Measurements from ENCODE around the gene SCUBE2. TPM values are rescaled to one million over a fixed set of nuclear protein-coding genes. Genes with fewer than 3 reads are reported as not detected.

The SCUBE2 gene
- total RNA-seq, 2 donors from 2014 or later = 69.8 to 149 TPM

DNA sequence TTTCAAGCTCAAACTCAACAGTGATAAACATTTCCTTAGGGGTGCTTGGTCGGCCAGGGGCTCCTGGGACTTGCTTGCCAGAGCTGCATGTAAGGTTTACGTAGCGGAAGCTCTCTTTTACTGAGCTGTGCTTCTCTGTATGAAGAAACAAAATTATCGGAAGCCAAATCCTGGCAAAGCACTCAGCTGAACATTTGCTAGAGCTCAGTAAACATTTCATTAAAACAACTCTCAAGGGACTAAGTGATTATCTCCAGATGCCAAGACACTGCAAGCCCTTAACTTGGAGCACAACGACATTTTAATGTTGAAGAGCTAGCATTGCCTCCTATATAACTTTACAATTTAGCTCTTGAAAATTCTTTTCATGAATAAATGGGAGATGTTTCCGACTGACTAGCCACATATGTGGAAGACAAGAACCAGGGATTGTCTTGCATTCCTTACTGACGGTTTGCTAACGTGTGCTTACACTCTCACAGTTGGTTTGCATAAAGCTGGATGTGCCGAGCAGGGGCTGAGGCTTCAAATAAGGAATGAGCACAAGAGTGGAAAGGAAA is 43.4 kb downstream of the SCUBE2 start:
- no peak for DNase-seq (ENCODE audit: low spot score)
- no peaks in the 10 kb centered on the region for H3K36me3 ChIP-seq
- H3K27me3 ChIP-seq (replicated peaks; ENCODE audit: insufficient read depth) = peaks cover 2% of the 10 kb centered on the region
- WGBS = 11% methylated on average over 9 of the region's 9 CpGs
- TF ChIP-seq CTCF (IDR thresholded peaks at IDR 0.05) (no peak), POLR2AphosphoS5 (IDR thresholded peaks at IDR 0.05) (peak; percentile 7), POLR2A (IDR thresholded peaks at IDR 0.05) (no peak)
- H3K9me3 ChIP-seq = no peaks in the 10 kb centered on the region
- peak overlapping the region in 1 of 2 donors; percentile 4 for H3K27ac ChIP-seq
- H3K4me3 ChIP-seq = no peak overlapping the region
- H3K4me1 ChIP-seq (replicated peaks) = no peaks in the 10 kb centered on the region
- intact Hi-C loops (cut with DNase I) = no loop called here

DNA sequence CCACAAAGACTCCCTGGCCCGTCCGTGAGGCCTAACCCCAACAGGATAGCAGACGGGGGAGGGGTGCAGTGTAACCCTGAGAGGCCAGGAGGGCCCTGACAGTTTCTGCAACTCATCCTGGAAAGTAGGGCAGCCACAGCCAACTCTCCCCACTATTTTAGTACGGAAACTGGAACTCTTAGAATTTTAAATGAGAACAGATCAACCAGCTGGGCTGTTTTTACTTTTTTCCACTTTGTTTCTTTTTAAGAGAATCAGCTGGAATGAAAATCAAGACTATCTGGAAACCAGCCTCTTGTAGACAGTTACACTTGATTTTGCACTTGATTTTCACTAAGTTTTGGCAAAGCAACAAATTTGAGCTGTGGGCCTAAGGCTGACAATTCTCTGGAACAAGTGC is 44.9 kb downstream of the SCUBE2 start:
- 82% methylated on average over 4 of the region's 4 CpGs for WGBS
- no peak for DNase-seq (ENCODE audit: low spot score)
- no peak overlapping the region for H3K4me3 ChIP-seq

GRCh38 chr11:9042488-9042887 is 48.9 kb downstream of the SCUBE2 start:
- intact Hi-C loops (cut with DNase I) = no loop called here
- Histone ChIP-seq H3K4me3 (no peak overlapping the region), H3K27ac (no peak overlapping the region), H3K36me3 (no peaks in the 10 kb centered on the region), H3K9me3 (no peaks in the 10 kb centered on the region), H3K4me1 (replicated peaks) (no peaks in the 10 kb centered on the region), H3K27me3 (replicated peaks; ENCODE audit: insufficient read depth) (peaks cover 3% of the 10 kb centered on the region)
- no peak for TF ChIP-seq POLR2A (IDR thresholded peaks at IDR 0.05)
- no peak for TF ChIP-seq POLR2AphosphoS5 (IDR thresholded peaks at IDR 0.05)
- TF ChIP-seq CTCF (IDR thresholded peaks at IDR 0.05) = no peak
- no peak for DNase-seq (ENCODE audit: low spot score)
- WGBS = 75% methylated on average over 1 of the region's 1 CpG

More for the DNA sequence above, 44.9 kb downstream of the SCUBE2 start:
- no peaks in the 10 kb centered on the region for H3K36me3 ChIP-seq
- no peaks in the 10 kb centered on the region for H3K9me3 ChIP-seq
- peaks cover 5% of the 10 kb centered on the region for H3K27me3 ChIP-seq (replicated peaks; ENCODE audit: insufficient read depth)
- no peak overlapping the region for H3K27ac ChIP-seq
- TF ChIP-seq POLR2A (IDR thresholded peaks at IDR 0.05) (no peak), POLR2AphosphoS5 (IDR thresholded peaks at IDR 0.05) (no peak), CTCF (IDR thresholded peaks at IDR 0.05) (no peak)
- intact Hi-C loops (cut with DNase I) = no loop called here
- no peaks in the 10 kb centered on the region for H3K4me1 ChIP-seq (replicated peaks)

DNA sequence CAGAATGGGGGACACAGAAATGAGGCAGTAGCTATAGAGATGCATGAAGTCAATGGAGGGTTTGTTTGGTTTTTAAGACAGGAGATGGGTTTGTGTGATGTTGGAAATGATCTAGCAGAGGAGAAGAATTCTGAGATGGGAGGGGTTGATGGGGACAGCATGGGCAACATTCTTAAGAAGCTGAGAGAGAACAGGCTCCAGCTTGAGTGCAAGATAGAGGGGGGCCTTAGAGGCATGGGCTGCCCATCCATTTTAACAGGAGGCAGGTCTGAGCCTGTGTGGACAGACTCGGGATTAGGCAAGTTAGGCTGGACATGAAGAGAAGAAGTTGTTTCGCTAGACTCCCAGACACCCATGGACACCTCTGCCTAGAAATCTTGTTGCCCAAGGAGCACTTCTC is 49.7 kb downstream of the SCUBE2 start:
- DNase-seq (ENCODE audit: low spot score) = no peak
- TF ChIP-seq POLR2A (IDR thresholded peaks at IDR 0.05) (no peak), POLR2AphosphoS5 (IDR thresholded peaks at IDR 0.05) (no peak), CTCF (IDR thresholded peaks at IDR 0.05) (no peak)
- WGBS = 62% methylated on average over 2 of the region's 2 CpGs
- intact Hi-C loops (cut with DNase I) = no loop called here
- Histone ChIP-seq H3K9me3 (no peaks in the 10 kb centered on the region), H3K27me3 (replicated peaks; ENCODE audit: insufficient read depth) (peaks cover 3% of the 10 kb centered on the region), H3K27ac (no peak overlapping the region), H3K4me1 (replicated peaks) (no peaks in the 10 kb centered on the region), H3K4me3 (no peak overlapping the region), H3K36me3 (no peaks in the 10 kb centered on the region)

DNA sequence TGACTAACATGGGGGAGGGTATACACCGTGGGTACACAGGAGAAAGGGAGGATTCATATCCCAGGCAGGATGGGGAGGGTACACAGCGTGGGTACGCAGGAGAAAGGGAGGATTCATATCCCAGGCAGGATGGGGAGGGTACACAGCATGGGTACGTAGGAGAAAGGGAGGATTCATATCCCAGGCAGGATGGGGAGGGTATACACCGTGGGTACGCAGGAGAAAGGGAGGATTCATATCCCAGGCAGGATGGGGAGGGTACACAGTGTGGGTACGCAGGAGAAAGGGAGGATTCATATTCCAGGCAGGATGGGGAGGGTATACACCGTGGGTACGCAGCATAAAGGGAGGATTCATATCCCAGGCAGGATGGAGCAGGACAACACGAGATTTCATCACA is 51.0 kb downstream of the SCUBE2 start:
- peaks cover 3% of the 10 kb centered on the region for H3K27me3 ChIP-seq (replicated peaks; ENCODE audit: insufficient read depth)
- TF ChIP-seq POLR2A (IDR thresholded peaks at IDR 0.05) (no peak), CTCF (IDR thresholded peaks at IDR 0.05) (no peak), POLR2AphosphoS5 (IDR thresholded peaks at IDR 0.05) (no peak)
- H3K9me3 ChIP-seq = no peaks in the 10 kb centered on the region
- 87% methylated on average over 10 of the region's 10 CpGs for WGBS
- no peak overlapping the region for H3K4me3 ChIP-seq
- no peak for DNase-seq (ENCODE audit: low spot score)
- H3K27ac ChIP-seq = no peak overlapping the region
- no peaks in the 10 kb centered on the region for H3K36me3 ChIP-seq
- no peaks in the 10 kb centered on the region for H3K4me1 ChIP-seq (replicated peaks)
- intact Hi-C loops (cut with DNase I) = no loop called here
